ENCODE results near the gene TTBK1.

Gene TTBK1

DNA sequence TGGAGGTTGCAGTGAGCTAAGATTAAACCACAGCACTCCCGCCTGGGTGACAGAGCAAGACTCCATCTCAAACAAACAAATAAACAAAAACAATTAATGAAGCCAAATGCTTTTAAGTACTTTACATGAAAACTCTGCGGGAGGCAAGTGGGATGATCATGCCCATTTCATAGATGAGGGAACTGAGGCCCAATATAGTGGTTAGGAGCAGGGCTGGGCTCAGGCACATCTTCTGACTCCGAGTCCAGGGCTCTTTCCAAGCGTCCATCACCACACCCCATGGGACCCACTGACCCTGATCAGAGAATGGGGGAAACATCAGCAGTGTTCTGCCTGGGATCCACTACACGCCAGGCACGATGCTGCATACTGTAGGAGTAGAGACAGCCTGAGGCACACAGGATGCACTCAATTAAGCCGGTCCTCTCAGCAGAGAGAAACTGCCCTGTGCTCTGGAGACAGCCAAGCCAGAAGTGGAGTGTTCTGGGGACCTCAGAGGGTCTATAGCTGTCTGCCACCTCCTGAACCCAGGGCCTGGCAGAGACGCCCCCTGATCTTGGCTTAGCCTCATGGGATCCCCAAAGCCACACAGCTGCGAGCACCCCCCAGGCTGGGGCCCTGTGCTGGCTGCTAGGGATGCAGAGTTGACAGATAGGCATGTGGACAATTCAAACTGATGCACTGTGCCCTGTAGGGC, 13.5 kb downstream of the TTBK1 start:
- DNase-seq: no peak

- no peak for DNase-seq
These were observed 14.3 kb downstream of the TTBK1 start for GRCh38 chr6:43257367-43258145.

GRCh38 chr6:43258180-43258579, 14.9 kb downstream of the TTBK1 start:
- no peak for DNase-seq

DNA sequence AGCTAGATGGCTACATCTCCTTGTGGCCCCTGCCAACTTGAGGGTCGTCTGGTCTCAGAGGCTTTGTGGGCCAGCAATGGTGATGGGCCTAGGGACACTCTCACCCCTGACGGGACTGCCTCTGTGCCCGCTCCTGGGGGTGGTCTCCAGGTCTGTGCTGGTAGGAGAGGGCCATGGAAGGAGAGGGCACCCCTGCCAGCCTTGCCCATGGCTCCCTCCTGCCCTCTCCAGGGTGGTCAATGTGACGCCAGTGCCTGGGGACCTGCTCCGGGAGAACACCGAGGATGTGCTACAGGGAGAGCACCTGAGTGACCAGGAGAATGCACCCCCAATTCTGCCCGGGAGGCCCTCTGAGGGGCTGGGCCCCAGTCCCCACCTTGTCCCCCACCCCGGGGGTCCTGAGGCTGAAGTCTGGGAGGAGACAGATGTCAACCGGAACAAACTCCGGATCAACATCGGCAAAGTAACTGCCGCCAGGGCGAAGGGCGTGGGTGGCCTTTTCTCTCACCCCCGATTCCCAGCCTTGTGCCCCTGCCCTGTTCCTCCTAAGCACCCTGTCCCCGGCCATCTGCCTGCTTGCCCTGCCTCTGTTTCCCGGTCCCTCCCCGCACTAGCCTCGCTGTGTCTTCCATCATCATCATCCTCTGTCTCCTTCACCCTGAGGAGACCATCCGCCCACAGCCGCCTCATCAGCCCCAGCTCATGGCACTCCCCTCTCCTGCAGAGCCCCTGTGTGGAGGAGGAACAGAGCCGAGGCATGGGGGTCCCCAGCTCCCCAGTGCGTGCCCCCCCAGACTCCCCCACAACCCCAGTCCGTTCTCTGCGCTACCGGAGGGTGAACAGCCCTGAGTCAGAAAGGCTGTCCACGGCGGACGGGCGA, 15.8 kb downstream of the TTBK1 start:
- DNase-seq: no peak

DNA sequence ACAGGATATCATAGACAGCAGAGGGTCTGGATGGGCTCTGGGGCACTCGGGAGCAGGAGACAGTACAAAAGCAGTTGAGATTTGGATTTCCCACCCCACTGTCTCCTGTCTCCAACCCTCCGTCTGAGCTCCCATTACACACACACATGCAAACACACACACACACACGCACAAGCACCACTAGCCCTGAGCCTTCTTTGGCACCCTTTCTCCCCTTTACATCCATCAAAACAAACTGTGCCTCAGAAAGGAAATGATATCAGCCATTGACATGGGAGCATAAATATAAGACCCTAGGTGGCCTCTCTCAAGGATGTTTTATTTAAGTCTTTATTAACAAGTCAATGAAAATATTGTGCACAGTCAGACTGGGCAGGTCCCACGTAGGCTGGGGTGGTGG, 17.5 kb downstream of the TTBK1 start:
- no peak for DNase-seq

DNA sequence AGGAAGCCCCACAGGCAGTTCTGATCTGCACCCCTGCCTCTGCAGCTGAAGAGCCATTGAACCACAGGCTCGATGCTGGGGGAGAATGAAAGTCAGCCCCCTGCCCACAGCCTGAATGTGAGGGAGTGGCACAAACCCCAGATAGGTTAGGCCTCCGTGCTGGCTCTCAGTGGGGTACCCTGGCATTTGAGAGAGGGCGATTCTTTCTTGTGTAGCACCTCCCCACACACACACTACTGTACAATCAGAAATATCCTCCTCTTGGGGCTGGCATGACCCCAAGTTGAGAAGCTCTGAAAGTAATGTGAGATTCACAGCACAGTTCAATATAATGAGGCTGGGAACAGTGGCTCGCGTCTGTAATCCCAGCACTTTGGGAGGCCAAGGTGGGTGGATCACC, 17.9 kb downstream of the TTBK1 start:
- DNase-seq: no peak

GRCh38 chr6:43262000-43262779, 18.9 kb downstream of the TTBK1 start:
- DNase-seq: no peak

GRCh38 chr6:43262780-43263313, 19.6 kb downstream of the TTBK1 start:
- no peak for DNase-seq

- DNase-seq: peak; percentile 64
These were observed 20.3 kb downstream of the TTBK1 start for GRCh38 chr6:43263314-43264178.

DNA sequence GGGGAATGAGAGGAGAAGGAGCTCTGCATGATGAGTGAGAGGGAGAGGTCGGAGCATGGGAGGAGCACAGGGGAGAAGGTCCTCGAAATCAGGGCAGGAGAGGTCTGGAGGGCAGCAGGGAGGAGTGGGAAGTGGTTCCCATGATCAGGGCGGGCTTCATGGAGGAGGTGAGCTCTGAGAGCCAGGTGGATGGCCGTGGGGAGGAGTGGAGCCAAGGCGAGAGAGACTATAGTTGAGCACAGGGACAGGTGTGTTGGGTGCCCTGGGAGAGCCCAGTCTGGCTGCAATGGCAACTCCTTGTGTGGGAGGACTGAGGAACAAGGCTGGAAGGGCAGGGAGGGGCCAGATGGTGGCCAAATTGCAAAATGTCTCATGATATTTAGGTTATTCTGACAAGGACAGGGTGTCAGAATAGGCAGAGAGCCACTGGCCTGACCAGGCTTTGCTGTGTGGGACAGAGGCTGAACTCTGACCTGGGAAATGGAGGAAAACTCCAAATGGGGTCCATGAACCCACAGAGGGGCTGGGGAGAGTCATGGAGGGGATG, 21.4 kb downstream of the TTBK1 start:
- no peak for DNase-seq

DNA sequence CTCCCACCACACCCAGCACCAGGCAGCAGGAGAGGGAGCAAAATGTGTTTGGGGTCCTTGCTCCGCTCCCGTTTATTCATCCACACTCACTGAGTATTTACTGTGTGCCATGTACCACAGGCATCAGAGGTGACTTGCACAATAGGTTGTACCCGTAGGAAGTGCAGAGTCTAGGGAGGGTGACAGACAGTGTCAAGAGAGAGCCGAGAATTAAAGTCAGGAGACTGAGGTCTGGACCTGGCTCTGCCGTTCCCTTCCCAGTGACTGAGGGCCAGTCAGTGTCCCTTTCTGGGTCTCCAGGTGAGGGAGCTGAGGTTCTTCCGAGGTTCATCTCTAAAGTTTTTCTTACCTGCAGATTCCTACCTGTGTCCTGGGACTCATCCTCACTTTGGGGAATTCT, 22.3 kb downstream of the TTBK1 start:
- no peak for DNase-seq

DNA sequence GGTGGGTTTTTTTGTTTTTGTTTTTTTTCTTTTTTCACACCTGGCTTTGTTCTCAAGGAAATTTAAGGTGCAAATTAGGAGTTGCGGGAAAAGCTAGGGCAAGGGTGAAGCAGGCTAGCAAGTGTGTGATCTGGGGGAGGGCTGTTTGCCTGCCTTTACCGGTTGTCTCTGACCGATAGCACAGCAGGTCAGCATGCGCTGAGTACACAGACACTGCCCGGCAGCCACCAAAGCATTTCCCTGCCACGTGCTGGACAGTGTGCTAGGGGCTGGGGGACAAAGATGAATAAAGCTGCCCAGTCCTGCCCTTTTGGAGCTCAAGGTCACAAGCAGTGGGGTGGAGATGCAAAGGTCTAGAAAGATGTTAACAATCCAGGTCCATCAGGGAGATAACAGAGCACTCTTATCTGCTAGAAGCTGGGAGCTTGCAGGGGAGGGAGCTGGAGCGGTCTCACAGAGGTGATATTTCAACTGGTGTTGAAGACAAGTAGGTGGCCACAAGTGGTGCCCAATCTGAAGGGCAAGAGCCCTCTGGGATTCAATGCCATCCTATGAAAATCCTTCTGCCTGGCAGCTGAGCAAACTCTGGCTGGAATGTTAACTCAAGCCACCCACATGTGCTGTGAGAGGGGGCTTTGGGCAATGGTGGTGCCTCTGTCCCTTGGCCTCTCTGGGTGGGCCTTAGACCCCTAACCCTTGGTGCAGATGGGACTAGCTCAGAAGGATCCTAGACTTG, 24.5 kb downstream of the TTBK1 start:
- no peak for DNase-seq

- DNase-seq: no peak
These were observed 25.0 kb downstream of the TTBK1 start for GRCh38 chr6:43268355-43268700.

- DNase-seq: no peak
These were observed 25.5 kb downstream of the TTBK1 start for GRCh38 chr6:43268782-43269272.

GRCh38 chr6:43269273-43270007, 26.2 kb downstream of the TTBK1 start:
- peak; percentile 38 for DNase-seq

- no peak for DNase-seq
These were observed 28.0 kb downstream of the TTBK1 start for GRCh38 chr6:43271103-43271815.

DNA sequence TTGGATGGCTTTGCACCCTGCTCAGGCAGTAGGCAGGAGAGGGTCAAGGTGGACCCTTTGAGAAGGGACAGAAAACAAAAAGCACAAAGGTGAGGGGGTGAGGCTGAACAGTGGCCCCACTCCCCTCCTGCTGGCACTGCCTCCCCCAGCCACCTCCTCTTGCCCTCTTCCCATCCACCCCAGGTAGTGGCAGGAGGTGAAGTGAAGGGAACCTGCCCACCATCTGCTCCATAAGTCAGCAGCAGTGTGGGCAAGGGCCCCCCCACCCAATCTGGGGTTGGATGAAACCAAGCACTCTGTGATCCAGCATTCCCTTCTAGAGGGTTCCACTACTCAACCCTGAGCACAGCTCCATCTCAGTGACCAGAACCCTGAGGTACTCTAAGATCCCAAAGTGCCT, 28.7 kb downstream of the TTBK1 start:
- no peak for DNase-seq

GRCh38 chr6:43273707-43274106, 30.4 kb downstream of the TTBK1 start:
- no peak for DNase-seq

Measured in activated T-cell treated with anti-CD3 and anti-CD28 coated beads for 4 hours (primary cell).